NCI-H2081 (cell line): ENCODE measurements around the gene TTLL1.
"Not testable (repeated sequence)": the region's sequence is repeated elsewhere in the genome, so short reads cannot be mapped to it uniquely, and the experiment has no call there.

Experiments
- DNase-seq, 2 experiments: peaks; one replicate each; lab custom pipeline; 2025; lab: John Stamatoyannopoulos, UW

Gene TTLL1

GRCh38 chr22:43110444-43110926 lies 21.3 kb upstream of the TTLL1 start, which contains the start of gene BIK:
BIK (plus strand) TSS chr22:43110750; CDS start chr22:43124023, 13,273 bp downstream.
- DNase-seq = peak; percentile 11 to 26

GRCh38 chr22:43109921-43110443 lies 20.8 kb upstream of the TTLL1 start:
- no peak for DNase-seq

- DNase-seq = no peak
These were observed 20.3 kb upstream of the TTLL1 start for GRCh38 chr22:43109511-43109910.

DNA sequence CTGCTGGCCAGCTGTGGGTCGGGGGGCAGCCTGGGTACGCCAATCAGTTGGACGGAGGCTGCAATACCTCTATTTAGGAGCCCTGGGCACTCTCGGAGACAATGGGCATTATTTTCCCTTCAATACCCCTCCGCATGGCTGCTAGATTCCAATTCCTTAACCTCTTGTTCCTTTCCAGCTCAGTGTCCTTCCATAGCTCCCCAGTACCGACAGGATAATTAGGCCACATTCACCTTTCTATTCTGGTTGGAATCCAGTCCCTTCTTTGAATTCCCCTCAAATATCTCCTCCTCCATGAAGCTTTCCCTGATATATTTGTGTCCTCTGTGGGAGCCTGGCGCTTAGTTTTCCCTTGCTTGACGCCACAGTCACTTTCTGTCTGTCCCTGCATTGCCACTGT lies 17.1 kb upstream of the TTLL1 start:
- DNase-seq = no peak

DNA sequence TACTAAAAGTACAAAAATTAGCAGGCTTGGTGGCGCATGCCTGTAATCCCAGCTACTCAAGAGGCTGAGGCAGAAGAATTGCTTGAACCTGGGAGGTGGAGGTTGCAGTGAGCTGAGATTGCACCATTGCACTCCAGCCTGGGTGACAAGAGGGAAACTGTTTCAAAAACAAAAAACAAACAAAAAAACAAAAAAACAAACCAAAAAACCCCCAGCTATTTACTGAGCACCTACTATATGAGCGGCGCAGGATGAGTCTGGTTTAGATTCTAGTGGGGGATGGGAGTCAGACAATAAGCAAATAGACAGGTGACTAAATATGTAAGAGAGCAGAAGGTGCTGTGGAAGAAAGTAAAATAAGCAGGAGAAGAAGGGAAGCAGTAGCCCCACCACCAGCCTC lies 15.8 kb upstream of the TTLL1 start:
- DNase-seq = not testable (repeated sequence)

DNA sequence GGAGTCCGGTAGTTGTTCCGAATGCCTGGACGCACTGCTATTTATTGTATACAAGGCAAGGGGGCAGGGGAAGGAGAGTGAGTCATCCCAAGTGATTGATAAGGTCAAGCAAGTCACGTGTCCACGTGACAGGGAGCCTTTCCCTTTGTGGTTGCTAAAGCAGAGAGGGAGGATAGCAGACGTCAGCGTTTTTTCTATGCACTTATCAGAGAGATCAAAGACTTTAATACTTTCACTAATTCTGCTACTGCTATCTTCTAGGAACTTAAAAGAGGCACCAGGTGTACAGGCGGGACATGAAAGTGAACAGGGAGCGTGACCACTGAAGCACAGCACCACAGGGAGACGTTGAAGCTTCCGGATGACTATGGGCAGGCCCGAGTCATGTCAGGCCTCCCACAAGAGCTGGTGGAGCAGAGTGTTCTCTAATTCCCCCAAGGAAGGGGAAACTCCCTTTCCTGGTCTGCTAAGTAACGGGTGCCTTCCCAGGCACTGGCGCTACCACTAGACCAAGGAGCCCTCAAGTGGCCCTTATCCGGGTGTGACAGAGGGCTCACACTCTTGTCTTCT lies 14.9 kb upstream of the TTLL1 start:
- not testable (repeated sequence) for DNase-seq

DNA sequence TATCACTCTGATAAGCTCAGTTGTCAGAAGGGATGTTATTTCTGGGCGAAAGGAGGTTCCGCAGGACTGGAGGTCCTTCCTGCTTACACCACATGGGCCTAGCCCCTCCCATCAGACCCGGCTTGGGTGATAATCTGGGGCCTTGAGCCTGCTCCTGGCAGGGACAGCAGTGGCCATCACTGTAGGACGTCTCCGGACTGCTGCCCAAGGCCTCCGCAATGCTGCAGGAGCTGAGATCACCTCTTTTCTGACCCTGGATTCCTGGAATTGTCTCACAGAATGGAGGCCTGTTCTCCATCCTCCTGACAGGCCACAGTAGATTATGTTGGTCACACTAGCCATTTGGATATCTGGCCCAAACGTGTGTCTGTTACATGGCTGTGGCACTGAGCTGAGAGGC lies 12.1 kb upstream of the TTLL1 start:
- DNase-seq = no peak

DNA sequence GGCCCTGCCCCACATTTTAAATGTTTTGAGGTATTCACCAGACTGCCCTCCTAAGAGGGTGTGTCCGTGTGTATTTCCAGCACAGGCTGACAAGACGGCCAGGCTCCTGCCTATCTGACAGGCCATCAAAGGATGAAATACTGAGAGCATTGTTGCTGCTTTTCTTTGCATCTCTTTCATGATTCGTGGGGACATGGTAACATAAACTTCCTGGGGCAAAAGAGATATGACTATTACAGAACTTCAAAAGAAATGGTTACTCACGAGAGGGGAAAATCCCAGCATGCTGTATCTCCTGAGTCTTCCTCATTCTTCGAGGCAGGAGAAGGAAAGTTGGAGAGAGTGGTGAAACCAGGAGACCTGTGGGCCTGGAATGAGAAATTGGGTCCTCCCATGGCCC lies 11.0 kb upstream of the TTLL1 start:
- no peak for DNase-seq

DNA sequence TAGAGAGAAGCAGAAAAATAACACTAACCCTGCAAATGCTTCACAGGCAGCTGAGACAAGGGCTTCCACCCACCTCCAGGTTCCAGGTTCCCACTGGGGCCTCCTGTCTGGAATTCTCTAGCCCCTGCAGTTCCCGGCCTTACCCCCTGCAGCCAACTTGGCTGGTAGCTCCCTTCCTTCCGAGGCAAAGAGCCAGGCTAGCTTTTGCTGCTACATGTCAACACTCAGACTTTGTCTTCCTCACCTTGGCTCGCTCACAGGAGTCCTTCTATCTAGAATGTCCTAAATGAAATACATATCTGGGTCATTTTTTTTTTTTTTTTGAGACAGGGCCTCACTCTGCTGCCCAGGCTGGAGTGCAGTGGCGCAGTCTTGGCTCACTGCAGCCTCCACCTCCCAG lies 9.9 kb upstream of the TTLL1 start:
- no peak for DNase-seq

- DNase-seq = no peak
These were observed 9.2 kb upstream of the TTLL1 start for GRCh38 chr22:43098356-43098755.

GRCh38 chr22:43096420-43096819 lies 7.2 kb upstream of the TTLL1 start:
- DNase-seq = no peak

GRCh38 chr22:43094551-43094950 lies 5.4 kb upstream of the TTLL1 start:
- DNase-seq = no peak

DNA sequence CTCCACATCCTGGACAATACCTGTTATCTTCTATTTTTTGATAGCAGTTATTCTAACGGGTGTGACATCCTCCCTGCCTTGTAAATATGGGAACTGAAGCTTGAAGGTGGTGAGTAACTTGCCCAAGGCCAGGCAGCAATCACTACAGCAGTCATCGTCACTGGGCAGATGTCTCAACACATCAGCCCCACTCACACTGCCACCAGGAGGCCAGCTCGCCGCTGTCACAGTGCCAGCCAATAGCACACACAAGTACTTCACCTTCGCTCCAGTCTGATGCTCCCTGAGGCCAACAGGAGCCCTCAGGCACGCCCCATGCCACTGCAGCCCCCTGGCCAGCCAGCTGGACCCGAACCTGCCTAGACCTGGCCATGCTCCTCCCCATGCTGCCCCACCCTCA lies 4.9 kb upstream of the TTLL1 start:
- DNase-seq = no peak

- no peak for DNase-seq
These were observed 2.9 kb upstream of the TTLL1 start for GRCh38 chr22:43092085-43092484.

GRCh38 chr22:43090130-43090789 lies 1.1 kb upstream of the TTLL1 start:
- peak; percentile 62 to 82 for DNase-seq

DNA sequence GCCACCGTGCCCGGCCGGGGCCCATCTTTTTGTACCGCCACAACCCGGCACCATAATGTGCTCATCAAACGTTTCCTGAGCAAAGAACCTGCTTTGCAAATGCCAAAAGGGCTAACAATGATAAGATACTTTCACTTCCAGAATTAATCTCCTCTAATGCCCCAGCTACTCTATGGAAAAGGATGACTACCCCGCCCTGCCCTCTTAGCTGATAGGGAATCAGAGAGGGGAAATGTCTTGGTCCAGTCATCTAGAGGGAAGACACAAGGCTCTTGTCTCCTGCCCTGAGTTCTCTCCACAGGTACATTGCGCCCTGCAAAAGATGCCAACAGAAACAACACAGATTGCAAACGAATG lies 586 bp downstream of the TTLL1 start:
- no peak for DNase-seq

DNA sequence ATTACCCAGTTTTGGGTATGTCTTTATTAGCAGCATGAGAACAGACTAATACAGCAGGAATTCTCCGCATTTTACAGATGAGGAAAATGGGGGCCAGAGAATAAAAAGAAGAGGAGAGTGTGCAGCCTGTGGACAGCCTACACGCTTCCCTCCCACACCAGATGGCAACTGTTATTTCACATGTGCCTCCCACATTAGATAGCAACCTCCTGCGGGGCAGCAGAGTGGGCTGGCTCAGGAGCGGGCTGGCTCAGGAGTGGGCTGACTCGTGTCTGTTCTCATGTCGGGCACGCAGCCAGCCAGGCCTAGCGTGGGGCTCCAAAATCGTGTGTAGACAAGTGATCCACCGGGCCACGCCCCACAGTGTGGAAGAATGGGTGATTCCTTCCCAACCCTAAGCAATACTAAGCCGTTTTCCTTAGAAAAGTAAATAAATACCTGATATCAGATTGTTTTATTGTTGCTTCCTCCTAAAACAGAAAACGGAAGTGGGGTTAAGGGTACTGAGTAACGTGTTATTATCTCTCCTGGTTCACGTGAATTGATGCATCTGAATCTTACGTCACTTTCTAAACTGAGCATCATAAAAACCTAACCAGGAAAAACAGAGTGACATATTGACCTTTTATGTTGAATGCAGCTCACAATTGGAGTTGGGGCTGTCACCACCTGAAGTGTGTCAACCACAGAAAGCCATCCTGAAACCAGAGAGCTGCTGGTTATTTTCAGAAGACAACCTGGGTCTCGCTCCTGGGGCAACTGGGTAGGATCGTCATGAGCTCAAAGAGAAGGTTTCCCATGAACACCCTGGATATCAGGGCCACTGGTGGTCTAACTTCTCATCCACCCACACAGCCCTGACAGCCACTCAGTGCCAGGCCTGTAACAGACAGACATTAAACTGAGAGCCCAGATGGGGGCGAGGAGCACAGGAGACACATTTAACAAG lies 3.3 kb downstream of the TTLL1 start:
- no peak for DNase-seq

DNA sequence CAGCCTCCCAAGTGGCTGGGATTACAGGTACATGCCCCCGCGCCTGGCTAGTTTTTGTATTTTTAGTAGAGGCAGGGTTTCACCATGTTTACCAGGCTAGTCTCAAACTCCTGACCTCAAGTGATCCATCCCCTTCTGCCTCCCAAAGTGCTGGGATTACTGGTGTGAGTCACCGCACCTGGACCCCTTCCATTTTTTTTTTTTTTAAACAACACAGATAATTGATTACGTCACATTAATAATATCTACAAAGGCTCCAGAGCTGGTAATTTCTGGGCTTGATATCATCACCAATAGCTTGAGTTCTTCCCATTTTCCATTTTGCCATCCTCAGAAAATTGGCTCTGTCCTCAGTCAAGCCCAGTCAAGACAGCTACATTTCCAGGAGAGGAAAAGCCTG lies 7.2 kb downstream of the TTLL1 start:
- DNase-seq = no peak

DNA sequence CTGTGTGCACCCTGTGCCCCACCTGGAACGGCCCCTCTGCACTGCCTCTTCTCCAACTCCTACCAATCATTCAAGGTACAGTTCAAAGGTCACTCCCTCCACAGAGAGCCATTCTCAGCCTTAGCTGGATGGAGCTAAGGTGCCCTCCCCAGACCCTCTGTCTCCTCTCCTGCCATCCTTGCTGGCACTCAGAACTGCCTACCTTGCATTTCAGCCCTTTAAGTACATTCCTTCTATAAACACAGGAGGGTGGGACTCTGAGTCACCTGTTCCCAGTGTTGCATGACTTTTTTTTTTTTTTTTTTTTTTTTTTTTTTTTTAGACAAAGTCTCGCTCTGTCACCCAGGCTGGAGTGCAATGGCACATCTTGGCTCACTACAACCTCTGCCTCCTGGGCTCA lies 8.6 kb downstream of the TTLL1 start:
- no peak for DNase-seq

- no peak for DNase-seq
These were observed 9.4 kb downstream of the TTLL1 start for GRCh38 chr22:43079742-43080141.

GRCh38 chr22:43078522-43078921 lies 10.7 kb downstream of the TTLL1 start:
- DNase-seq = no peak

- DNase-seq = no peak
These were observed 11.9 kb downstream of the TTLL1 start for GRCh38 chr22:43077121-43077877.
